ENCODE measurements around the gene C1QTNF1. TPM values are rescaled to one million over a fixed set of nuclear protein-coding genes. Genes with fewer than 3 reads are reported as not detected.

The C1QTNF1 gene
- total and polyA plus RNA-seq, 2 donors (not counting 3 experiments of a cell fraction or from before 2014, with no cell fraction given), result 2.5 to 4.0 TPM

- H3K79me2 ChIP-seq (ENCODE audit: control insufficient read depth, insufficient read depth, low read length), result no peaks in the 10 kb centered on the region
- DNase-seq (ENCODE audit: low read depth, low spot score) (no peak), FAIRE-seq (no peak)
- H3K9ac ChIP-seq (replicated peaks; ENCODE audit: extremely low read depth, insufficient read depth, low read length), result no peak overlapping the region
- intact Hi-C loops (cut with micrococcal nuclease), result no loop called here
- H3K4me3 ChIP-seq (replicated peaks in 1 of 3; ENCODE audit: insufficient read depth in 1 of 3, low read depth in 1 of 3, low read length in 3 of 3), result no peak overlapping the region
- H3K9me3 ChIP-seq (replicated peaks; ENCODE audit: control insufficient read depth, insufficient read depth, low read length), result no peaks in the 10 kb centered on the region
- H4K20me1 ChIP-seq (replicated peaks; ENCODE audit: control insufficient read depth, extremely low read depth, insufficient read depth, low read length), result no peaks in the 10 kb centered on the region
- H3K4me2 ChIP-seq (ENCODE audit: insufficient read depth, low read length), result no peak overlapping the region
- no peaks in the 10 kb centered on the region for H3K9me1 ChIP-seq (replicated peaks; ENCODE audit: control insufficient read depth, extremely low read depth, insufficient read depth, low read length)
- dilution Hi-C loops (cut with MboI; ENCODE audit: extremely low pct_ligation_motif_present, low sequenced_read_pairs), result no loop called here
- CTCF ChIA-PET, result interaction anchor here (2.9 to 3.7 kb wide), 2 partner anchors 12 to 16 kb away, joined by 13 to 15 read pairs; no protein-coding TSS in a partner anchor
- POLR2A ChIA-PET, result no interaction called here
- H2AFZ ChIP-seq (ENCODE audit: low read depth, low read length), result no peak overlapping the region
- no peaks in the 10 kb centered on the region for H3K36me3 ChIP-seq (ENCODE audit: control insufficient read depth in 2 of 2, extremely low read depth in 1 of 2, insufficient read depth in 2 of 2, low read length in 2 of 2)
- peaks cover 0 to 4% of the 10 kb centered on the region in 2 experiments for H3K27me3 ChIP-seq (ENCODE audit: control insufficient read depth in 2 of 2, insufficient read depth in 2 of 2, low read length in 2 of 2)
- TF ChIP-seq, protein P1, sequence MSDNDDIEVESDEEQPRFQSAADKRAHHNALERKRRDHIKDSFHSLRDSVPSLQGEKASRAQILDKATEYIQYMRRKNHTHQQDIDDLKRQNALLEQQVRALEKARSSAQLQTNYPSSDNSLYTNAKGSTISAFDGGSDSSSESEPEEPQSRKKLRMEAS (IDR thresholded peaks at IDR 0.05; ENCODE audit: insufficient read depth, insufficient read length), result no peak
- H3K4me1 ChIP-seq (ENCODE audit: control insufficient read depth, extremely low read depth, insufficient read depth, low read length), result peaks cover 5% of the 10 kb centered on the region
- H3K27ac ChIP-seq (ENCODE audit: insufficient read depth, low read depth, low read length), result no peak overlapping the region
- no TSS peak for BruUV-seq (replicated peaks)
Observed at GRCh38 chr17:79057737-79058385, 33.9 kb downstream of the C1QTNF1 start.

DNA sequence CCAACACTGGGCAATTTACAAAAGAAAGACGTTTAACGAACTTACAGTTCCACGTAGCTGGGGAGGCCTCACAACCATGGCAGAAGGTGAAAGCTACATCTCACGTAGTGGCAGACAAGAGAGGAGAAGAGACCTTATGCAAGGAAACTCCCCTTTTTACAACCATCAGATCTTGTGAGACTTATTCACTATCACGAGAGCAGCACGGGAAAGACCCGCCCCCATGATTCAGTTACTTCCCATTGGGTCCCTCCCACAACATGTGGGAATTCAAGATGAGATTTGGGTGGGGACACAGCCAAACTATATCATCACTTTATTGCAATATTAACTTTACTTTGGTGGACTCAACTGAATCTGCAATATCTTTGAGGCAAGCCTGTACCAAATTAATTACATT is 38.7 kb downstream of the C1QTNF1 start:
- dilution Hi-C loops (cut with MboI; ENCODE audit: extremely low pct_ligation_motif_present, low sequenced_read_pairs), result no loop called here
- FAIRE-seq, result no peak
- no peak overlapping the region for H3K4me3 ChIP-seq (replicated peaks in 1 of 3; ENCODE audit: insufficient read depth in 1 of 3, low read depth in 1 of 3, low read length in 3 of 3)
- BruUV-seq (replicated peaks), result no TSS peak
- peaks cover 0 to 4% of the 10 kb centered on the region in 2 experiments for H3K27me3 ChIP-seq (ENCODE audit: control insufficient read depth in 2 of 2, insufficient read depth in 2 of 2, low read length in 2 of 2)
- CTCF ChIA-PET, result interaction anchor here (0.9 to 7.6 kb wide), 5 partner anchors 18 to 338 kb away, joined by 3 to 71 read pairs (median 4); no protein-coding TSS in a partner anchor
- no peak for TF ChIP-seq MYC (IDR thresholded peaks at IDR 0.05; ENCODE audit: low read depth, low read length)
- TF ChIP-seq POLR2AphosphoS5 (IDR thresholded peaks at IDR 0.05; ENCODE audit: insufficient read depth, low read depth, low read length), result no peak
- no peak for TF ChIP-seq CTCF (IDR thresholded peaks at IDR 0.05; ENCODE audit: extremely low read depth in 1 of 2, insufficient read depth in 1 of 2, low read depth in 1 of 2, low read length in 2 of 2)
- TF ChIP-seq, protein P1 (IDR thresholded peaks at IDR 0.05; ENCODE audit: insufficient read depth, insufficient read length), result no peak
- no peak for TF ChIP-seq GATA2 (IDR thresholded peaks at IDR 0.05; ENCODE audit: insufficient read depth, insufficient read length, low read depth, low read length)
- TF ChIP-seq EZH2 (IDR thresholded peaks at IDR 0.05; ENCODE audit: borderline replicate concordance, low read depth, low read length, severe bottlenecking), result no peak
- TF ChIP-seq POLR2A (IDR thresholded peaks at IDR 0.05; ENCODE audit: low read depth, low read length), result no peak
- TF ChIP-seq JUN (IDR thresholded peaks at IDR 0.05; ENCODE audit: borderline replicate concordance, insufficient read depth, insufficient read length, low read depth), result no peak
- no peak for TF ChIP-seq FOS (IDR thresholded peaks at IDR 0.05; ENCODE audit: borderline replicate concordance, insufficient read depth, low read length)
- H3K4me2 ChIP-seq (ENCODE audit: insufficient read depth, low read length), result no peak overlapping the region
- H3K79me2 ChIP-seq (ENCODE audit: control insufficient read depth, insufficient read depth, low read length), result no peaks in the 10 kb centered on the region
- no peaks in the 10 kb centered on the region for H3K9me3 ChIP-seq (replicated peaks; ENCODE audit: control insufficient read depth, insufficient read depth, low read length)
- H3K27ac ChIP-seq (ENCODE audit: insufficient read depth, low read depth, low read length), result no peak overlapping the region
- no peak overlapping the region for H3K9ac ChIP-seq (replicated peaks; ENCODE audit: extremely low read depth, insufficient read depth, low read length)
- no peaks in the 10 kb centered on the region for H3K36me3 ChIP-seq (ENCODE audit: control insufficient read depth in 2 of 2, extremely low read depth in 1 of 2, insufficient read depth in 2 of 2, low read length in 2 of 2)
- POLR2A ChIA-PET, result no interaction called here
- H3K4me1 ChIP-seq (ENCODE audit: control insufficient read depth, extremely low read depth, insufficient read depth, low read length), result no peaks in the 10 kb centered on the region
- intact Hi-C loops (cut with micrococcal nuclease), result no loop called here
- no peaks in the 10 kb centered on the region for H3K9me1 ChIP-seq (replicated peaks; ENCODE audit: control insufficient read depth, extremely low read depth, insufficient read depth, low read length)
- no peak for DNase-seq (ENCODE audit: low read depth, low spot score)
- H4K20me1 ChIP-seq (replicated peaks; ENCODE audit: control insufficient read depth, extremely low read depth, insufficient read depth, low read length), result no peaks in the 10 kb centered on the region
- no peak overlapping the region for H2AFZ ChIP-seq (ENCODE audit: low read depth, low read length)
